G401 (cell line): ENCODE results near the gene YRDC. TPM values are rescaled to one million over a fixed set of nuclear protein-coding genes. Genes with fewer than 3 reads are reported as not detected.

Source experiments
- total RNA-seq: library from RNA; depleted of rRNA; stranded (reverse); fragments of >200 nt; shearing (Covaris generic); gene quantifications from 2 replicates; pipeline ENCODE4 v1.2.3, GENCODE V29; 2014; rRNA removed

Gene YRDC
- total RNA-seq, 1 experiment from 2014 or later: 35.1 TPM

Other genes starting within 250 kb of the YRDC start
- 57.0 and 81.6 TPM in 2 replicates for gene GNL2, start 212.3 kb downstream of the YRDC start, total RNA-seq
- 0.07 TPM in 1 of 2 replicates, not detected in the other for gene RSPO1, start 173.3 kb downstream of the YRDC start, total RNA-seq
- 18.9 and 20.3 TPM in 2 replicates for gene CDCA8, start 115.7 kb downstream of the YRDC start, total RNA-seq
- gene EPHA10, start 43.1 kb downstream of the YRDC start, total RNA-seq: 0.17 and 0.49 TPM in 2 replicates
- 22.0 and 31.3 TPM in 2 replicates for gene MANEAL, start 14.4 kb downstream of the YRDC start, total RNA-seq
- 99.0 and 128 TPM in 2 replicates for gene C1orf122, start 418 bp downstream of the YRDC start, total RNA-seq
- gene MTF1, start 51.4 kb upstream of the YRDC start, total RNA-seq: 1.8 and 3.7 TPM in 2 replicates
- 17.5 and 17.7 TPM in 2 replicates for gene INPP5B, start 138.8 kb upstream of the YRDC start, total RNA-seq
- 115 and 149 TPM in 2 replicates for gene SF3A3, start 181.8 kb upstream of the YRDC start, total RNA-seq
- gene FHL3, start 197.3 kb upstream of the YRDC start, total RNA-seq: 7.9 and 10.0 TPM in 2 replicates
- gene UTP11, start 204.5 kb upstream of the YRDC start, total RNA-seq: 60.5 and 134 TPM in 2 replicates
- not detected in 2 replicates for gene POU3F1, start 238.6 kb upstream of the YRDC start, total RNA-seq